Stomach (tissue), 9 donors: Measurements from ENCODE around the gene PPP1R1C. TPM values are rescaled to one million over a fixed set of nuclear protein-coding genes. Genes with fewer than 3 reads are reported as not detected.

Experiments used
- DNase-seq, 2 donors: peaks; one replicate each; pipeline versions ENCODE4 v3.0.0 to v3.0.0-alpha.2; 2013 to 2019
- H3K27ac ChIP-seq, 5 donors: fragments of 200-600 bp in 4 of 5; sonication (generic) in 4 of 5; one replicate each; pipeline ENCODE4 v1.5.1; 2013 to 2019; ENCODE audit warnings: mild to moderate bottlenecking in 1 of 5, moderate library complexity in 1 of 5
- H3K27me3 ChIP-seq, 3 donors: fragments of 200-600 bp; sonication (generic); one replicate each; pipeline ENCODE4 v1.5.1; 2017 to 2019; ENCODE audit warnings: mixed run types in 1 of 3
- H3K36me3 ChIP-seq, 4 donors: fragments of 200-600 bp; sonication (generic); 1 replicate in 3 of 4; 2 replicates in 1 of 4; pipeline ENCODE4 v1.5.1; 2016 to 2019
- H3K4me1 ChIP-seq, 4 donors: fragments of 200-600 bp; sonication (generic); one replicate each; pipeline ENCODE4 v1.5.1; 2016 to 2019
- H3K4me3 ChIP-seq, 4 donors: fragments of 200-600 bp; sonication (generic) in 3 of 4; one replicate each; pipeline ENCODE4 v1.5.1; 2016 to 2019; ENCODE audit warnings: mild to moderate bottlenecking in 1 of 4
- H3K9me3 ChIP-seq, 4 donors: fragments of 200-600 bp; sonication (generic); one replicate each; pipeline ENCODE4 v1.5.1; 2016 to 2019
- CTCF ChIP-seq, 7 experiments: fragments of 450-650 bp in 4 of 7; fragments of 200-600 bp in 3 of 7; sonication (generic) in 3 of 7; IDR thresholded peaks; one replicate each; pipeline ENCODE4 v1.5.1; 2016 to 2019; ENCODE audit warnings: antibody characterized with exemption in 7 of 7, control low read depth in 2 of 7, mild to moderate bottlenecking in 1 of 7
- EP300 ChIP-seq: sonication (generic); formaldehyde crosslinking; IDR thresholded peaks from one replicate; pipeline ENCODE4 v1.6.1; 2017; ENCODE audit warnings: antibody characterized with exemption
- POLR2A ChIP-seq, 4 donors: fragments of 450-650 bp; IDR thresholded peaks; one replicate each; pipeline ENCODE4 v1.6.1; 2016; ENCODE audit warnings: antibody characterized with exemption in 4 of 4, control low read depth in 2 of 4, mild to moderate bottlenecking in 1 of 4, moderate library complexity in 1 of 4
- POLR2AphosphoS5 ChIP-seq, 3 donors: sonication (generic); formaldehyde crosslinking; IDR thresholded peaks; one replicate each; pipeline ENCODE4 v1.6.1; 2016; ENCODE audit warnings: antibody characterized with exemption in 3 of 3
- WGBS, 5 donors: extraction: QIAGEN DNeasy Blood & Tissue Kit in 3 of 5; methylation state at CpG; one replicate each; pipeline versions ENCODE4 v1.1.5 to v1.1.7; 2013 to 2018; 5-methylcytosine and 5-hydroxymethylcytosine counted together
- intact Hi-C: fragments of 100-400 bp; cut with DNase I; formaldehyde crosslinking; loops from one replicate; pipeline ENCODE4 v1.15.1; 2023; ENCODE audit warnings: low total_unique reads
- polyA plus RNA-seq, 3 donors: library from polyadenylated mRNA; stranded (reverse); fragments of 200-250 nt; gene quantifications; one replicate each; pipeline ENCODE4 v1.2.3, GENCODE V29; 2013
- total RNA-seq, 5 donors: library from RNA; depleted of rRNA; stranded (reverse); fragments of >200 nt; gene quantifications; one replicate each; pipeline versions ENCODE4 v1.1.0 to v1.2.3, GENCODE V29; 2014 to 2016
- donor health status: healthy with polysubstance abuse.
- donor health status: Bipolar disorder and iron deficiency.
- donor health status: healthy.

PPP1R1C gene
- total and polyA plus RNA-seq, 8 donors, result 1.6 to 10.4 (median 3.9) TPM; not detected in 4

GRCh38 chr2:182142062-182142461 is 156.4 kb downstream of the PPP1R1C start:
- DNase-seq, result peak in 1 of 2 donors; percentile 7
- Histone ChIP-seq H3K9me3 (no peaks in the 10 kb centered on the region), H3K4me1 (no peaks in the 10 kb centered on the region), H3K27me3 (no peaks in the 10 kb centered on the region), H3K27ac (no peak overlapping the region), H3K4me3 (no peak overlapping the region), H3K36me3 (no peaks in the 10 kb centered on the region)
- no peak for TF ChIP-seq EP300
- no peak for TF ChIP-seq POLR2A (IDR thresholded peaks at IDR 0.05)
- no peak for TF ChIP-seq POLR2AphosphoS5 (IDR thresholded peaks at IDR 0.05)
- TF ChIP-seq CTCF (IDR thresholded peaks at IDR 0.05), result no peak
- intact Hi-C loops, result no loop called here
- 39 to 72% (median 62%) methylated on average over 6 of the region's 6 CpGs for WGBS, 5 donors

- Histone ChIP-seq H3K27ac (no peak overlapping the region), H3K36me3 (no peaks in the 10 kb centered on the region), H3K9me3 (no peaks in the 10 kb centered on the region), H3K4me1 (no peaks in the 10 kb centered on the region), H3K27me3 (no peaks in the 10 kb centered on the region), H3K4me3 (no peak overlapping the region)
- DNase-seq, result no peak
- 58 to 66% (median 62%) methylated on average over 7 of the region's 7 CpGs for WGBS, 5 donors
- intact Hi-C loops, result no loop called here
- TF ChIP-seq POLR2A (IDR thresholded peaks at IDR 0.05), result no peak
- no peak for TF ChIP-seq POLR2AphosphoS5 (IDR thresholded peaks at IDR 0.05)
- no peak for TF ChIP-seq CTCF (IDR thresholded peaks at IDR 0.05)
- no peak for TF ChIP-seq EP300
These were observed 158.6 kb downstream of the PPP1R1C start for GRCh38 chr2:182144041-182144775.

GRCh38 chr2:182144776-182145165 is 159.1 kb downstream of the PPP1R1C start:
- Histone ChIP-seq H3K9me3 (no peaks in the 10 kb centered on the region), H3K27me3 (no peaks in the 10 kb centered on the region), H3K27ac (no peak overlapping the region), H3K4me3 (no peak overlapping the region), H3K36me3 (no peaks in the 10 kb centered on the region), H3K4me1 (no peaks in the 10 kb centered on the region)
- WGBS, 5 donors, result 56 to 71% (median 68%) methylated on average over 1 of the region's 1 CpG
- no peak for TF ChIP-seq POLR2AphosphoS5 (IDR thresholded peaks at IDR 0.05)
- TF ChIP-seq EP300, result no peak
- no peak for TF ChIP-seq CTCF (IDR thresholded peaks at IDR 0.05)
- TF ChIP-seq POLR2A (IDR thresholded peaks at IDR 0.05), result no peak
- peak in 1 of 2 donors; percentile 10 for DNase-seq
- intact Hi-C loops, result no loop called here

GRCh38 chr2:182148344-182148743 is 162.7 kb downstream of the PPP1R1C start:
- Histone ChIP-seq H3K36me3 (no peaks in the 10 kb centered on the region), H3K4me3 (no peak overlapping the region), H3K27me3 (no peaks in the 10 kb centered on the region), H3K27ac (no peak overlapping the region), H3K9me3 (no peaks in the 10 kb centered on the region), H3K4me1 (no peaks in the 10 kb centered on the region)
- no peak for TF ChIP-seq POLR2AphosphoS5 (IDR thresholded peaks at IDR 0.05)
- no peak for TF ChIP-seq EP300
- no peak for TF ChIP-seq POLR2A (IDR thresholded peaks at IDR 0.05)
- TF ChIP-seq CTCF (IDR thresholded peaks at IDR 0.05), result no peak
- intact Hi-C loops, result no loop called here
- no peak for DNase-seq
- 20 to 48% (median 31%) methylated on average over 2 of the region's 2 CpGs for WGBS, 5 donors
